B cell (primary cell): ENCODE results near the gene LMF2. TPM values are rescaled to one million over a fixed set of nuclear protein-coding genes. Genes with fewer than 3 reads are reported as not detected.
A peak's percentile ranks its signal among the peaks of the same experiment; 100 is the strongest.

Experiments
- ATAC-seq: fragments of 200-7000 bp; cut with Tn5 transposase; one replicate; pipeline ENCODE4 v1.10.0; 2021; ENCODE audit warnings: low read depth, mild to moderate bottlenecking, moderate number of reproducible peaks, moderate library complexity
- CTCF ChIA-PET: fragments of 350-600 bp; sonication (Branson Sonifier 250); formaldehyde crosslinking; loops from one replicate; lab custom pipeline; 2021; ENCODE audit warnings: antibody characterized with exemption, inconsistent platforms; lab: Charles Lee
- POLR2A ChIA-PET: fragments of 350-600 bp; sonication (Branson Sonifier 250); formaldehyde crosslinking; loops from one replicate; lab custom pipeline; 2021; ENCODE audit warnings: antibody characterized with exemption; lab: Charles Lee
- DNase-seq: peaks from one replicate; pipeline ENCODE4 v3.0.0; 2013
- H2AFZ ChIP-seq: 2 replicates; pipeline ENCODE4 v1.6.1; 2012; ENCODE audit warnings: mild to moderate bottlenecking, low read depth, low read length; ENCODE audit not compliant: insufficient read depth, poor library complexity, severe bottlenecking
- H3K27ac ChIP-seq, 2 donors: 1 replicate in 1 of 2; 2 replicates in 1 of 2; pipeline ENCODE4 v1.5.1; 2012 to 2013; ENCODE audit warnings: low read length in 2 of 2, mild to moderate bottlenecking in 2 of 2, moderate library complexity in 1 of 2
- H3K27me3 ChIP-seq, 4 experiments: fragments of 200-600 bp in 1 of 4; sonication (generic) in 1 of 4; replicated peaks in 1 of 4; 1 replicate in 2 of 4; 2 replicates in 2 of 4; pipeline versions ENCODE4 v1.6.1 to v1.7.0; 2013 to 2016; ENCODE audit warnings: low read length in 3 of 4, mild to moderate bottlenecking in 2 of 4, mixed read lengths in 1 of 4, moderate library complexity in 1 of 4; ENCODE audit not compliant: insufficient read depth in 4 of 4, control insufficient read depth in 3 of 4; ENCODE audit errors: control extremely low read depth in 1 of 4
- H3K36me3 ChIP-seq, 2 experiments: replicated peaks in 1 of 2; 1 replicate in 1 of 2; 2 replicates in 1 of 2; pipeline versions ENCODE4 v1.6.1 to v1.7.1; 2013; ENCODE audit warnings: low read length in 1 of 2; ENCODE audit not compliant: insufficient read depth in 2 of 2, control insufficient read depth in 1 of 2; ENCODE audit errors: control extremely low read depth in 1 of 2, extremely low read depth in 1 of 2
- H3K4me1 ChIP-seq, 2 donors: fragments of 200-600 bp in 1 of 2; sonication (generic) in 1 of 2; 1 replicate in 1 of 2; 2 replicates in 1 of 2; pipeline versions ENCODE4 v1.5.1 to v1.6.1; 2013 to 2017; ENCODE audit warnings: low read length in 2 of 2; ENCODE audit not compliant: control insufficient read depth in 2 of 2, insufficient read depth in 2 of 2
- H3K4me2 ChIP-seq: replicated peaks from 2 replicates; pipeline ENCODE3; 2012; ENCODE audit warnings: mild to moderate bottlenecking, low read depth, low read length; ENCODE audit not compliant: poor library complexity, severe bottlenecking
- H3K4me3 ChIP-seq, 5 experiments: fragments of 200-600 bp in 1 of 5; sonication (generic) in 1 of 5; 1 replicate in 3 of 5; 2 replicates in 2 of 5; pipeline versions ENCODE4 v1.5.1 to v1.7.0; 2011 to 2016; ENCODE audit warnings: low read length in 4 of 5, mild to moderate bottlenecking in 4 of 5, low read depth in 2 of 5, control low read depth in 1 of 5, moderate library complexity in 1 of 5; ENCODE audit not compliant: insufficient read depth in 1 of 5; ENCODE audit errors: control extremely low read depth in 1 of 5, extremely low read depth in 1 of 5
- H3K79me2 ChIP-seq: fragments of 200-600 bp; sonication (generic); one replicate; pipeline ENCODE4 v1.6.0; 2016; ENCODE audit warnings: low read length; ENCODE audit not compliant: control insufficient read depth, insufficient read depth
- H3K9ac ChIP-seq: fragments of 200-600 bp; sonication (generic); 2 replicates; pipeline ENCODE4 v1.6.1; 2017; ENCODE audit warnings: mild to moderate bottlenecking, low read length, moderate library complexity
- H3K9me3 ChIP-seq, 3 donors: one replicate each; pipeline versions ENCODE4 v1.6.1 to v1.7.1; 2013; ENCODE audit warnings: low read length in 2 of 3; ENCODE audit not compliant: control insufficient read depth in 2 of 3, insufficient read depth in 1 of 3; ENCODE audit errors: control extremely low read depth in 1 of 3
- H4K20me1 ChIP-seq: 2 replicates; pipeline ENCODE4 v1.6.0; 2012; ENCODE audit warnings: mild to moderate bottlenecking, low read length; ENCODE audit not compliant: insufficient read depth, control insufficient read depth, poor library complexity, severe bottlenecking
- H3K27ac Mint-ChIP-seq: one replicate; pipeline ENCODE4 v1.8.0; 2021; ENCODE audit warnings: mixed read lengths
- H3K27me3 Mint-ChIP-seq: one replicate; pipeline ENCODE4 v1.8.0; 2021; ENCODE audit warnings: mixed read lengths
- H3K4me1 Mint-ChIP-seq: one replicate; pipeline ENCODE4 v1.8.0; 2021; ENCODE audit warnings: mixed read lengths
- H3K4me3 Mint-ChIP-seq: one replicate; pipeline ENCODE4 v1.8.0; 2021; ENCODE audit warnings: mixed read lengths
- H3K9me3 Mint-ChIP-seq: one replicate; pipeline ENCODE4 v1.8.0; 2022; ENCODE audit warnings: mixed read lengths; ENCODE audit not compliant: insufficient read depth
- EZH2 ChIP-seq: IDR thresholded peaks from 2 replicates; pipeline ENCODE4 v1.6.1; 2012; ENCODE audit warnings: borderline replicate concordance, low read depth, mild to moderate bottlenecking, moderate library complexity, low read length; ENCODE audit not compliant: insufficient read depth, poor library complexity, severe bottlenecking
- WGBS: methylation state at CpG from one replicate; pipeline ENCODE4 v1.1.5; 2013; ENCODE audit warnings: missing lambda C conversion rate; ENCODE audit not compliant: insufficient coverage; 5-methylcytosine and 5-hydroxymethylcytosine counted together
- intact Hi-C: fragments of 100-400 bp; cut with micrococcal nuclease; formaldehyde crosslinking; loops from one replicate; pipeline ENCODE4 v1.10.0; 2022
- polyA plus RNA-seq: library from polyadenylated mRNA; depleted of rRNA; stranded (reverse); fragments of >200 nt; gene quantifications from 2 replicates; pipeline ENCODE4 v1.2.3, GENCODE V29; 2012
- total RNA-seq, 2 donors: library from RNA; stranded (reverse); fragments of 120-200 nt in 1 of 2; gene quantifications; 1 replicate in 1 of 2; 2 replicates in 1 of 2; pipeline versions ENCODE4 v1.2.3 to v1.2.4, GENCODE V29; 2013 to 2022
- TF ChIP-seq, protein P1 (sequence below): fragments of 200-600 bp; IDR thresholded peaks from one replicate; pipeline ENCODE4 v1.8.0; 2022; ENCODE audit warnings: antibody characterized with exemption, mild to moderate bottlenecking

The LMF2 gene
- total and polyA plus RNA-seq, 2 donors (not counting 1 experiment from before 2014, with no cell fraction given) = 128 to 316 TPM

DNA sequence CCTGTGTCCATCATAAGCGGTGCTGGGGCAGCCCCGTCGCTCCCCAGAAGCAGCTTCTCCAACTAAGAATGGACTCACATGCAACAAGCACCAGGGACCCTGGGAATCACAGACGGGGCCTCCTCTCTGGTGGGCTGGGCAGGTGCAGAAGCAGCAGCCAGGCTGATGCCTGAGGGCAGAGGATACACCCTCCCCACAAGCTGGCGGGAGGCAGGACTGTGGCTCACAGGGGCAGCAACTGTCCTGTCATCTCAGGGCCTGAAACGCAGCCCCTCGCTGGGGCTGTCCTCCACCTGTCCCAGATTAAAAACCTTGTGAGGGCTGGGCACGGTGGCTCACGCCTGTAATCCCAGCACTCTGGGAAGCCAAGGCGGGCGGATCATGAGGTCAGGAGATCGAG, 29.6 kb downstream of the LMF2 start:
- 93% methylated on average over 11 of the region's 12 CpGs for WGBS
- Histone ChIP-seq H3K27me3 (peaks cover 0 to 16% (median 7%) of the 10 kb centered on the region in 4 experiments), H3K9me3 (peaks cover 0 to 3% (median 0%) of the 10 kb centered on the region in 3 donors), H3K27ac (no peak overlapping the region), H3K4me3 (no peak overlapping the region), H3K36me3 (no peaks in the 10 kb centered on the region), H3K79me2 (peaks cover 26% of the 10 kb centered on the region), H4K20me1 (peaks cover 18% of the 10 kb centered on the region), H3K4me2 (no peak overlapping the region), H3K4me1 (peaks cover 26 to 37% of the 10 kb centered on the region in 2 donors), H2AFZ (no peak overlapping the region), H3K9ac (no peak overlapping the region)
- POLR2A ChIA-PET = interaction anchor here (0.6 to 1.1 kb wide), 2 partner anchors 8 to 26 kb away, joined by 3 to 4 read pairs; no protein-coding TSS in a partner anchor
- intact Hi-C loops = loop anchor here (10.0 kb wide), 1 partner anchor 543 kb away; no protein-coding TSS in a partner anchor
- Mint-ChIP-seq H3K27ac (no peak overlapping the region), H3K27me3 (peaks cover 4% of the 10 kb centered on the region), H3K4me1 (peaks cover 26% of the 10 kb centered on the region), H3K9me3 (no peaks in the 10 kb centered on the region), H3K4me3 (peak overlapping the region; percentile 10)
- DNase-seq (no peak), ATAC-seq (no peak)
- no peak for TF ChIP-seq EZH2
- TF ChIP-seq, protein P1, sequence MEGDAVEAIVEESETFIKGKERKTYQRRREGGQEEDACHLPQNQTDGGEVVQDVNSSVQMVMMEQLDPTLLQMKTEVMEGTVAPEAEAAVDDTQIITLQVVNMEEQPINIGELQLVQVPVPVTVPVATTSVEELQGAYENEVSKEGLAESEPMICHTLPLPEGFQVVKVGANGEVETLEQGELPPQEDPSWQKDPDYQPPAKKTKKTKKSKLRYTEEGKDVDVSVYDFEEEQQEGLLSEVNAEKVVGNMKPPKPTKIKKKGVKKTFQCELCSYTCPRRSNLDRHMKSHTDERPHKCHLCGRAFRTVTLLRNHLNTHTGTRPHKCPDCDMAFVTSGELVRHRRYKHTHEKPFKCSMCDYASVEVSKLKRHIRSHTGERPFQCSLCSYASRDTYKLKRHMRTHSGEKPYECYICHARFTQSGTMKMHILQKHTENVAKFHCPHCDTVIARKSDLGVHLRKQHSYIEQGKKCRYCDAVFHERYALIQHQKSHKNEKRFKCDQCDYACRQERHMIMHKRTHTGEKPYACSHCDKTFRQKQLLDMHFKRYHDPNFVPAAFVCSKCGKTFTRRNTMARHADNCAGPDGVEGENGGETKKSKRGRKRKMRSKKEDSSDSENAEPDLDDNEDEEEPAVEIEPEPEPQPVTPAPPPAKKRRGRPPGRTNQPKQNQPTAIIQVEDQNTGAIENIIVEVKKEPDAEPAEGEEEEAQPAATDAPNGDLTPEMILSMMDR = no peak
- CTCF ChIA-PET = interaction anchor here (3.5 kb wide), 1 partner anchor 20 kb away, joined by 12 read pairs; no protein-coding TSS in a partner anchor

DNA sequence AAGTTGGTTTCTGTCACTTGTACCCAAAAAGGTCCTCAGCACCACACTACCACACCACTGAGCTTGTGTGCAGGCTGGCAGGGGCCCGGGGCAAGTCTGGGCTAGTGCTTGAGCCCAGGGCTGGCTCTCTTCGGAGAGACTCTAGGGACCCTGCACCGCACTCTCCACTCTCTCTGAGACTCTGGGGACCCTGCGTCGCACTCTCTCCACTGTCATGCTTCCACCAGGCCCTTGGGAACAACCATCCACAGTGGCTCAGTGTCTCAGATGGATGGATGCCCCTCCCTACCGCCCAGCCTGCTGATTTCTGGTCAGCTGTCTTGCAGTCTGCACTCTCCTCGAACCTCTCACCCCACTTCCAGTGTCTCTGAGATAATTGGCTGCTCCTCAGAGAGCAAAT, 30.6 kb downstream of the LMF2 start:
- WGBS = 37% methylated on average over 7 of the region's 7 CpGs
- Mint-ChIP-seq H3K9me3 (no peaks in the 10 kb centered on the region), H3K27ac (peak overlapping the region; percentile 51), H3K4me3 (peak overlapping the region; percentile 54), H3K27me3 (peaks cover 4% of the 10 kb centered on the region), H3K4me1 (peaks cover 35% of the 10 kb centered on the region)
- intact Hi-C loops = loop anchor here (10.0 kb wide), 1 partner anchor 542 kb away; no protein-coding TSS in a partner anchor
- Histone ChIP-seq H3K9ac (no peak overlapping the region), H3K4me3 (no peak overlapping the region), H3K9me3 (peaks cover 0 to 3% (median 0%) of the 10 kb centered on the region in 3 donors), H3K27ac (no peak overlapping the region), H3K79me2 (peaks cover 37% of the 10 kb centered on the region), H4K20me1 (peaks cover 24% of the 10 kb centered on the region), H3K4me2 (no peak overlapping the region), H3K27me3 (peaks cover 0 to 5% (median 2%) of the 10 kb centered on the region in 4 experiments), H3K36me3 (peaks cover 0 to 4% of the 10 kb centered on the region in 2 experiments), H2AFZ (no peak overlapping the region), H3K4me1 (peaks cover 33 to 38% of the 10 kb centered on the region in 2 donors)
- POLR2A ChIA-PET = interaction anchor here (0.6 kb wide), 1 partner anchor 51 kb away, joined by 3 read pairs; no protein-coding TSS in a partner anchor
- no peak for ATAC-seq
- CTCF ChIA-PET = interaction anchor here (3.5 kb wide), 1 partner anchor 21 kb away, joined by 12 read pairs; no protein-coding TSS in a partner anchor
- DNase-seq = no peak
- TF ChIP-seq, protein P1 = no peak
- TF ChIP-seq EZH2 = no peak
